H9 (cell line): ENCODE measurements around the gene HES1. TPM values are rescaled to one million over a fixed set of nuclear protein-coding genes. Genes with fewer than 3 reads are reported as not detected.

ENCODE experiments used
- DNase-seq: peaks from one replicate; pipeline ENCODE4 v3.0.0-alpha.2; 2017
- H2AFZ ChIP-seq: one replicate; pipeline ENCODE4 v1.6.1; 2013; ENCODE audit warnings: mild to moderate bottlenecking, low read length, control low read depth, moderate library complexity
- H2AK5ac ChIP-seq: 2 replicates; pipeline ENCODE4 v1.6.1; 2013; ENCODE audit warnings: low read length, control low read depth, mixed read lengths; ENCODE audit not compliant: insufficient read length
- H2BK120ac ChIP-seq: one replicate; pipeline ENCODE4 v1.6.1; 2013; ENCODE audit warnings: low read depth, mild to moderate bottlenecking, low read length, control low read depth, inconsistent platforms; ENCODE audit not compliant: poor library complexity, severe bottlenecking
- H2BK12ac ChIP-seq: 2 replicates; pipeline ENCODE4 v1.6.1; 2013; ENCODE audit warnings: low read length, control low read depth, mixed read lengths, low read depth; ENCODE audit not compliant: insufficient read length
- H2BK15ac ChIP-seq: 2 replicates; pipeline ENCODE4 v1.6.1; 2013; ENCODE audit warnings: low read depth, low read length, control low read depth
- H2BK20ac ChIP-seq: one replicate; pipeline ENCODE4 v1.6.1; 2013; ENCODE audit warnings: low read depth, mild to moderate bottlenecking, low read length, control low read depth, inconsistent platforms; ENCODE audit not compliant: poor library complexity, severe bottlenecking
- H2BK5ac ChIP-seq: 2 replicates; pipeline ENCODE4 v1.6.1; 2013; ENCODE audit warnings: low read length, control low read depth, mixed read lengths; ENCODE audit not compliant: insufficient read length
- H3K14ac ChIP-seq: 2 replicates; pipeline ENCODE4 v1.6.1; 2013; ENCODE audit warnings: low read length, control low read depth; ENCODE audit not compliant: insufficient read depth
- H3K18ac ChIP-seq: 2 replicates; pipeline ENCODE4 v1.6.1; 2013; ENCODE audit warnings: low read depth, mild to moderate bottlenecking, mixed read lengths, low read length, control low read depth; ENCODE audit not compliant: insufficient read length
- H3K23ac ChIP-seq: 2 replicates; pipeline ENCODE4 v1.6.1; 2013; ENCODE audit warnings: low read length, control low read depth, mixed read lengths, low read depth; ENCODE audit not compliant: insufficient read length
- H3K23me2 ChIP-seq: 2 replicates; pipeline ENCODE4 v1.6.1; 2013; ENCODE audit warnings: low read depth, mild to moderate bottlenecking, mixed read lengths, low read length, control low read depth; ENCODE audit not compliant: insufficient read length, poor library complexity, severe bottlenecking
- H3K27ac ChIP-seq: 2 replicates; pipeline ENCODE4 v1.5.1; 2013; ENCODE audit warnings: low read length, control low read depth, mixed read lengths, low read depth; ENCODE audit not compliant: insufficient read length
- H3K27me3 ChIP-seq: 2 replicates; pipeline ENCODE4 v1.6.1; 2013; ENCODE audit warnings: low read length, control low read depth, inconsistent platforms; ENCODE audit not compliant: insufficient read depth
- H3K4ac ChIP-seq: 2 replicates; pipeline ENCODE4 v1.6.1; 2013; ENCODE audit warnings: low read depth, mild to moderate bottlenecking, control low read depth, inconsistent platforms, low read length, moderate library complexity
- H3K4me1 ChIP-seq: 2 replicates; pipeline ENCODE4 v1.6.1; 2013; ENCODE audit warnings: low read length, control low read depth, inconsistent platforms; ENCODE audit not compliant: insufficient read depth
- H3K4me2 ChIP-seq: 2 replicates; pipeline ENCODE4 v1.6.1; 2013; ENCODE audit warnings: low read length, control low read depth, mixed read lengths; ENCODE audit not compliant: insufficient read length, insufficient read depth
- H3K56ac ChIP-seq: 2 replicates; pipeline ENCODE4 v1.6.1; 2013; ENCODE audit warnings: low read depth, mild to moderate bottlenecking, mixed read lengths, low read length, control low read depth; ENCODE audit not compliant: insufficient read length
- H3K79me1 ChIP-seq: 2 replicates; pipeline ENCODE4 v1.6.1; 2013; ENCODE audit warnings: low read depth, mild to moderate bottlenecking, moderate library complexity, low read length, control low read depth, inconsistent platforms; ENCODE audit not compliant: insufficient read depth, poor library complexity, severe bottlenecking
- H3K79me2 ChIP-seq: 2 replicates; pipeline ENCODE4 v1.6.1; 2013; ENCODE audit warnings: low read length, control low read depth, inconsistent platforms; ENCODE audit not compliant: insufficient read depth
- H3K9ac ChIP-seq: 2 replicates; pipeline ENCODE4 v1.6.1; 2013; ENCODE audit warnings: low read length, control low read depth, mixed read lengths; ENCODE audit not compliant: insufficient read length; ENCODE audit errors: extremely low read depth
- H3K9me3 ChIP-seq: one replicate; pipeline ENCODE4 v1.6.1; 2013; ENCODE audit warnings: low read depth, low read length, inconsistent platforms; ENCODE audit not compliant: control insufficient read depth
- H3T11ph ChIP-seq: one replicate; pipeline ENCODE4 v1.6.1; 2013; ENCODE audit warnings: mild to moderate bottlenecking, low read length, control low read depth, inconsistent platforms
- H4K20me1 ChIP-seq: one replicate; pipeline ENCODE4 v1.6.1; 2013; ENCODE audit not compliant: control insufficient read depth, insufficient read length, insufficient read depth
- H4K5ac ChIP-seq: 2 replicates; pipeline ENCODE4 v1.6.1; 2013; ENCODE audit warnings: low read depth, mild to moderate bottlenecking, mixed read lengths, low read length, control low read depth; ENCODE audit not compliant: insufficient read length
- H4K8ac ChIP-seq: replicated peaks from 2 replicates; pipeline ENCODE4 v1.6.1; 2013; ENCODE audit warnings: low read length, control low read depth, mixed read lengths, low read depth; ENCODE audit not compliant: insufficient read length
- H4K91ac ChIP-seq: 2 replicates; pipeline ENCODE4 v1.6.1; 2013; ENCODE audit warnings: low read depth, mild to moderate bottlenecking, moderate library complexity, mixed read lengths, low read length, control low read depth; ENCODE audit not compliant: insufficient read length
- H3K27ac Mint-ChIP-seq, 3 experiments: 2 replicates in 2 of 3; 3 replicates in 1 of 3; pipeline ENCODE4 v1.8.0; 2020 to 2021; ENCODE audit warnings: mixed read lengths in 3 of 3, mild to moderate bottlenecking in 1 of 3, moderate library complexity in 1 of 3
- H3K27me3 Mint-ChIP-seq: 2 replicates; pipeline ENCODE4 v1.8.0; 2021; ENCODE audit warnings: low read depth, mild to moderate bottlenecking, moderate library complexity, mixed read lengths
- H3K36me3 Mint-ChIP-seq, 3 experiments: 2 replicates in 2 of 3; 3 replicates in 1 of 3; pipeline ENCODE4 v1.8.0; 2020 to 2021; ENCODE audit warnings: low read depth in 3 of 3, mixed read lengths in 3 of 3; ENCODE audit not compliant: insufficient read depth in 1 of 3
- H3K4me1 Mint-ChIP-seq, 2 experiments: 2 replicates each; pipeline ENCODE4 v1.8.0; 2020; ENCODE audit warnings: mixed read lengths in 2 of 2
- H3K4me3 Mint-ChIP-seq, 2 experiments: 2 replicates in 1 of 2; 3 replicates in 1 of 2; pipeline ENCODE4 v1.8.0; 2020 to 2021; ENCODE audit warnings: mild to moderate bottlenecking in 2 of 2, mixed read lengths in 2 of 2, moderate library complexity in 1 of 2
- H3K9me3 Mint-ChIP-seq, 2 experiments: 2 replicates in 1 of 2; 3 replicates in 1 of 2; pipeline ENCODE4 v1.8.0; 2020; ENCODE audit warnings: mild to moderate bottlenecking in 2 of 2, mixed read lengths in 2 of 2, moderate library complexity in 1 of 2
- CTCF ChIP-seq: fragments of 200-600 bp; sonication (generic); conservative IDR thresholded peaks from 3 replicates; pipeline ENCODE4 v1.8.0; 2021; ENCODE audit warnings: antibody characterized with exemption, mild to moderate bottlenecking
- WGBS: extraction: QIAGEN DNeasy Blood & Tissue Kit; methylation state at CpG from one replicate; pipeline ENCODE4 v1.1.7; 2013; ENCODE audit warnings: missing lambda C conversion rate, low lambda C conversion rate, mixed read lengths; ENCODE audit not compliant: insufficient read length; ENCODE audit errors: extremely low coverage; 5-methylcytosine and 5-hydroxymethylcytosine counted together
- total RNA-seq: library from RNA; stranded (reverse); gene quantifications from 2 replicates; pipeline ENCODE4 v1.2.1, GENCODE V29; 2021

HES1 gene
- total RNA-seq, 1 experiment from 2014 or later, result 23.2 TPM

- H2BK12ac ChIP-seq, result no peak overlapping the region
- no peaks in the 10 kb centered on the region for H3K79me1 ChIP-seq
- Mint-ChIP-seq H3K9me3 (no peaks in the 10 kb centered on the region), H3K4me3 (no peak overlapping the region), H3K36me3 (no peaks in the 10 kb centered on the region), H3K4me1 (peaks cover 23 to 25% of the 10 kb centered on the region in 2 experiments), H3K27me3 (peaks cover 37% of the 10 kb centered on the region), H3K27ac (no peak overlapping the region)
- H3K27ac ChIP-seq, result no peak overlapping the region
- H3K79me2 ChIP-seq, result no peaks in the 10 kb centered on the region
- no peak for DNase-seq
- no peak overlapping the region for H2AK5ac ChIP-seq
- no peak overlapping the region for H3K4ac ChIP-seq
- H3K4me1 ChIP-seq, result no peaks in the 10 kb centered on the region
- no peaks in the 10 kb centered on the region for H4K20me1 ChIP-seq
- H3K18ac ChIP-seq, result no peak overlapping the region
- no peak overlapping the region for H3K56ac ChIP-seq
- no peak overlapping the region for H3K4me2 ChIP-seq
- no peak overlapping the region for H4K5ac ChIP-seq
- no peak overlapping the region for H3K23ac ChIP-seq
- no peak overlapping the region for H3K9ac ChIP-seq
- no peak overlapping the region for H4K8ac ChIP-seq
- H4K91ac ChIP-seq, result no peak overlapping the region
- H3K23me2 ChIP-seq, result no peaks in the 10 kb centered on the region
- H3K9me3 ChIP-seq, result no peaks in the 10 kb centered on the region
- H2BK15ac ChIP-seq, result no peak overlapping the region
- no peak overlapping the region for H2BK120ac ChIP-seq
- H3T11ph ChIP-seq, result no peak overlapping the region
- H2BK20ac ChIP-seq, result no peak overlapping the region
- H2BK5ac ChIP-seq, result no peak overlapping the region
- H2AFZ ChIP-seq, result no peak overlapping the region
- no peak for TF ChIP-seq CTCF
- H3K27me3 ChIP-seq, result no peaks in the 10 kb centered on the region
- no peak overlapping the region for H3K14ac ChIP-seq
- no CpG with 5 or more reads among the region's 10 CpGs for WGBS
Measured at GRCh38 chr3:194099215-194099614, 36.7 kb upstream of the HES1 start.
